Right kidney (tissue), 1 donor: ENCODE results near the gene ATG4A.

Source experiments
- DNase-seq: peaks from one replicate; pipeline ENCODE4 v3.0.0-alpha.2; 2016

Gene ATG4A

DNA sequence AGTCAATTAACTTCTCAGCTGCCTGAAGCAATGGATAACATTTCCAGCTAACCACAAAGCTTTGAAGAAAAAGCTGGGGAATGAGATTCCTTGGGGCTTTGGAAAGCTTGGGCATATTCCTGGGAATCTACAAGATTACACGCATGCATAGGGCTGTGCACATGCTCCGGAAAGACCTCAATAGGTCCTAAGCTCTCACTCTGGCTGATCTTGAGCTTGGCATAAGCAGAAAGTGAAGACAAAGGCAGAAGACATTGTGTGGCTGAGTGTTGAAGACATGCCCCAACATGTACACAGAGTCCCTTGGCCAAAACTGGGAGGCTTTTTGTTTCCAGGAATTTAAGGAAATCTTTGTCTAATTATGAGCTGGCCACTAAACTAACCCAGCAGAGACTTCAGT, 31.2 kb downstream of the ATG4A start:
- DNase-seq = no peak

DNA sequence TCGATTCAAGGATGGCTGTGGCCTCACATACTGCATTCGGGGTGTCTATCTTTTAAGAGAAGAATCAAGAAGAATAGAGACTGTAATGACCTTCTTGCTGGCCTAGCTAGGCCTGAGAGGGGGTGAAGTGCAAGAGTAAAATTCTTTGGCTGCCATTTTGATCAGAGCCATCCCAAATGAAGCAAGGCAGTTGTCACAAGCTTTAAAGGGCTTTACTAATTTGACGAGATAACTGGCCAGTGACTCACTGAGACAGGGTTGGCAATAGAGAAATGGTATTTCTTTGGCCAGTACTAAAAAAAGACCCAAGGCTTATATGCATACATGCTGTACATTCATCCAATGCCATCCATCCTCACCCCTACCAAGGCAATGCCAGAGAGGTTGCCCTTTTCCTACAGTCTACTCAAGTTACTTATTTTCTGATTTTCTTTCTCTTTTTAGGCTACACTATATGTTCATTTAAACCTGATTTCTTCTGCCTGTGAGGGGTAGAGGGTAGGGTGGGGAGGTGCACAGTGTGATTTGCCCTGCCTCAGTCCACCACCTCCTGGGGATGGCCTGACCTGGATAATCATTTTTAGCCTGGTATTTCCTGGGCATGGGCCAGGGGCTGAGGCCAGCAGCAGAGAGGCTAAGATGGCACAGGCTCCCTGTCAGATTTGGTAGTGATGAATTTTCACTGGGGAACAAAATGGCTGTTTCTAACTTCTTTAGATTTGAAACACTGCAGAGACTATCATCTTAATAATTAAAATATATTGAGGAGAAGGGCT, 32.2 kb downstream of the ATG4A start:
- no peak for DNase-seq

DNA sequence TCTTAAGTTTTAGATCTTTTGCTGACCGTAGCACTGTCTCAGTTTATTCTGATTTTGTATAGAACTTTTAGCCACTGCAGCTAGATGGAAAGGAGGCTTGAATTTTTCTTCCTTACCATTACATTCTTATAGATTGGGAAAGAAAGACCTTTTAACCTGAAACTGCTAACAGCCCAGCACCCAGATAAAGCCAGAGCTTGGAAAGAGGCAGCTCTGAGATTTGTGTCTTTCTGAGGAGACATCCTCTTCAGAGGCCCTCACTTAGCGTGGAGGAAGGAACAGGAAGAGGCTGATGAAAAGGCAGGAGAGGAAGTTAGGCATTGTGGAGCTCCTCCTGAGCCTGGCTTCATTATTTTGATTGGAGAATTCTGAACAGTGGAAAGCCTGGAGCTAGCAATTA, 35.1 kb downstream of the ATG4A start:
- no peak for DNase-seq

DNA sequence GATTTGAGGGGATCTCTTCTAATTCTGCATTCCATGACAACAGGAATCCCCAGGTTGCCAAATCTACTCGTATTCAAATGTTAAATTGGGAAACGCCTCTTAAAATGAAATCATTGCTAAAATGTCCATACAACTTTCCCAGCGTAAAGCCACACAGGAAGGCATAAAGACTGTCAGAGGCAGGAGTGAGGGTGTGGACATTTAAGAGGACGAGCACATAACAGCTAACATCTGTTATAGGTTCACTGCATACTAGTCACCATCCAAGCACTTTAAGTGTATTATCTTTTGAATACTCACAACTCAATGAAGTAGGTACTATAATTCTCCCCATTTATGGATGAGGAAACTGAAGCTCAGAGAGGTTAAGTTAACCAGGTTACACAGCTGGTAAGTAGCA, 35.6 kb downstream of the ATG4A start:
- DNase-seq = no peak

DNA sequence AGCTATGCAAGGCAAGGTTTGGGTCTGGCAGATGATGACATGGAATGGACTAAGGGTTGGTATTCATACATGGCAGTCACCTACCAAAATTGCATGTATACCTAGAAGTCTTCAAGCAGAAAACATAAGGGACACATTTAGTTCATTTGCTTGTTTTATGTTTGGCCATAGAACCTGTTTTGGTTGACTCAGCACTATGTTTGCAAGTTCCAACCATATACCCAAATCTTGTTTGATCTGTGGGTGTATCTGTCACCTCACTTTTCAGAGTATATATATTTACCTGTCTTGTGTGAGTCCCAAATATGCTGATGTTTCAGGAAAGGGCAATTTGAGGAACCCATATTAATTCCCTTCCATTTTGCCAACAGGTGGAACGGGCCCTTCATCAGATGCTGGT, 39.3 kb downstream of the ATG4A start:
- no peak for DNase-seq

DNA sequence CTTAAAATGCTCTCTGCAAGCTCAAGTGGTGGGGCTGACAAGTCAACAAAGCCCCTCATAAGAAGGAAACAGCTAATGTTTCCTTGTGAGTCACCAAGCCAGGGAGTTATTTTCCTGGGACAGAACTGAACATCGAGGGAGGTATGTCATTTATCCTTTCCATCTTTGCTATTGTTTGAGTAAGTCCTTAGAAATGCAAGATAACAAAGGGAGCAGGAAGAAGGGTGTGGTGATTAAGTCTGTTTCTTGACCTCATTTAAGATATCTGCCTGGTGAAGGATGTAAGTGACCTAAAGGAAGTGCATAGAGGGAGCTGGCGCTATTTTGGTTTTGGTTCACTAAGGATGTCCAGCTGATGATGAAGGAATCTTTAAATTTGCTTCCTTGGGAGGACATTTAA, 39.9 kb downstream of the ATG4A start:
- DNase-seq = no peak

DNA sequence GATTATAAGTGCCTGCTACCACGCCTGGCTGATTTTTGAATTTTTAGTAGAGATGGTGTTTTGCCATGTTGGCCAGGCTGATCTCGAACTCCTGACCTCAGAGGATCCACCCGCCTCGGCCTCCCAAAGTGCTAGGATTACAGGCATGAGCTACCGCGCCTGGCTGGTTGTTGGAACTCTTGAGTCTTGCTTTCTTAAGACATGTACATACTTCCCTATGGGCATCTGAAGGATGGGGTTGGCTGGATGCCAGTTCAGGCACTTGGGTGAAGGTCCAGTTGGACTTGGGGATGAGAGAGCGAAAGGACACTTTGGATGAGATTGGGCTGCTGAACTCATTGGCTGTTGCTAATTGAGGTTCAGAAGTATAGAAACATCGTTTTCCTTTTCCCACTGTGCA, 40.5 kb downstream of the ATG4A start:
- DNase-seq = no peak

DNA sequence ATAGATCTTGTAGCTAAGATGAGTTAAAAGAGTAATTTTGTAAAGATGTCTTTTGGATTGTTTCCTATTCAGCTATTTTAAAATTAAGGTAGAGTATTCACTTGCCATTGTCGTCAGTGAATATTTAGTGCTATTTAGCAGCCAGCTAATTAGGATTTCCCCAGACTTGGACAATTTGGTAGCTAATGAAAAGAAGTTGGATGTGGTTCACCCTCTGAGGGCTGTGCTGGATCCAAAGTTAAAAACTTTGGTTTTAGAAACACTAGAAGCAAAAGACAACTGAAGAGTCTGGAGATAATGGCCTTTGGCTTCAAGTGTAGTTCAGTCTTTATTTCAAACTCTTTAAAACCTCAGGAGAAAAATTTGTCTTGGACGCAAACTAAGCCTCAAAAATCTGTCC, 41.3 kb downstream of the ATG4A start:
- no peak for DNase-seq

DNA sequence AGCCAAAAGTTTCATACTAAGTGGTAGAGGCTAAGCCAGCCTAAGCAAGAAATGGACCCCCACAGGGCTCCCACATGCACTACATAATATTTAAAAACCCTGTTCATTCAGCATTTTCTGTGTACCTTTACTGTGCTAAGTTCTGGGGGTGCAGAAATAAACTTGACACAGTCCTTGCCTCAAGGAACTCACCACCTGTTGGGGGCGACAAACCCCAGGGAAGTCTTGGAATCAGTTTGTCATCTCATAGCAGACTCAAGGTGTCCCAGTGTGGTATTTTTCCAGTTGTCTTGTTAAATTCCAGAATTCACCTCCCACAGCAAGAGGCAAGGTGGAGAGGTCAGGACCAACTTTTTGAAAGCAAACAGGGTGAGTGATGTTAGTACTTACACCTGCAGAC, 43.1 kb downstream of the ATG4A start:
- DNase-seq = no peak

DNA sequence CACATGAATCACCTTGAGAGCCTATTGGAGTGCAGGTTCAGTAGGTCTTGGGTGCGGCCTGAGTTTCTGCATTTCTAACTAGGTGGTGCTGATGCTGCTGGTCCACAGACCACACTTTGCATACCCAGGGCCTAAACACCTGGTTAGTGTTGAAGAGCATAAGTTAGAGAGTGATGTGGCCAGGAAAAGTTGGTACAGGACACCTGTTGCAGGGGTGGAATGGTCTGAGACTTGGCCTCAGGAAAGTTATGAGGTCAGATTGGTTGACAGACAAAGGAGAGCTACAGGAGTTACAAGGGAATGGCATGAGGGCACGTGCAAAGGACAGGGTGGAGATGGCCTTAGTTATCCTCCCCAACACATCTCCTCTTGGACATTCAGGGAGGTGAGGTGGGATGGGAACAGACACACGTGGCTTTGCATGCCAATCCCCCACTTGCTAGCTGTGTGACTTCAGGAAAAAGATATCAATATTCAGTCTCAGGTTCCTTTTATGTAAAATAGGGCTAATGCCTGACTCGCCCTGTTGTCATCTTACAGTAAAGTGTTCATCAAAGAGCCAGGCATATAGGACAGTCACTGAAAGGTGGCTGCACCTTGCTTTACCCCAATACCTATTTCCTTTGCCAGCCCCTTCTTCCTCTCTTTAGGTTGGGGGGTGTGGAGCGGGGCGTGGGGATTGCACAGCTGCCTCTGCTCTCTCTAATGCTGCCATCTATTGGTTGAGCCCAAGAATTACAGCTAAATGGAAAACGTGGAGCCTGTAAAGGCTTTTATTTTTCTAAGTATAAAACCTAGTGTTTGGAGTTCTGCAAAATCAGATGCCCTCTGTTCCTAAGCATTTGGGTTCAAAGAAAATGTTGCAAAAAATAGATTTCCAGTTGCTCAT, 47.5 kb downstream of the ATG4A start:
- DNase-seq = no peak

DNA sequence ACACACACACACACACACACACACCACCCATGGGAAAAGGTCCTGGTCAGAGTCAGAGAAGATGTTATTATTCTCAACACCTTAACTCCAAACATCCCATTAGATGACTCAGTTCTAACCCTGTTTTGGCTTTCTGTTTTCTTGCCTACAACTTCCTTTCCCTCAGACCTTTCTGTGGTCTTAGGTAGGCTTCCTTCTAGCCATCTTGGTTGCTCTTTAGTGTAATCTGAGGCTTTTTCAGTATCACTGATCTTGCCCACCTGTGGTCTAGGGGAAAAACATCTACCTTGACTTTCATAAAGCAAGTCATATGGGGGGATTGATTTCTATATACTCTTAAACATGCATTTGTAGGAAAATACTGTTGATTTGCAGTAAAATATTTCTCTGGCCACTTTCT, 56.9 kb downstream of the ATG4A start:
- no peak for DNase-seq

DNA sequence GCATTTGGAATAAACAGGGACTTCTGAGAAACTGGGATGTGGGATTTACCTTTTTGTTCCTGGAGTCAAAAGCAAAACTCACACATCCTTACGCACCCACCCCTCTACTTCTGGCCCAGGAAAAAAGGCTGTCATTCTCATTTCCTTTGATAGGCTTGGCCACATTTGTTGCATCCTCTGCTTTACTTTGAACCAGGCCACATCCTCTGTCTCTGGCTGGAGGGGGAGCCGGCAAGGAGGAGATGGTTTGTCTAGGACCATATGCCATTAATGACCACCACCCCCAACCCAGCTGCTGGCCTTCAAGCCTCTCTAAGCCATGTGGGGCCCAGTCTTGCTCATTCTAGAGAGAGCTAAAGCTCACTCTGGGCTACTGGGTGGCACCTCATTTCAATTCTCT, 64.5 kb downstream of the ATG4A start:
- DNase-seq = no peak

DNA sequence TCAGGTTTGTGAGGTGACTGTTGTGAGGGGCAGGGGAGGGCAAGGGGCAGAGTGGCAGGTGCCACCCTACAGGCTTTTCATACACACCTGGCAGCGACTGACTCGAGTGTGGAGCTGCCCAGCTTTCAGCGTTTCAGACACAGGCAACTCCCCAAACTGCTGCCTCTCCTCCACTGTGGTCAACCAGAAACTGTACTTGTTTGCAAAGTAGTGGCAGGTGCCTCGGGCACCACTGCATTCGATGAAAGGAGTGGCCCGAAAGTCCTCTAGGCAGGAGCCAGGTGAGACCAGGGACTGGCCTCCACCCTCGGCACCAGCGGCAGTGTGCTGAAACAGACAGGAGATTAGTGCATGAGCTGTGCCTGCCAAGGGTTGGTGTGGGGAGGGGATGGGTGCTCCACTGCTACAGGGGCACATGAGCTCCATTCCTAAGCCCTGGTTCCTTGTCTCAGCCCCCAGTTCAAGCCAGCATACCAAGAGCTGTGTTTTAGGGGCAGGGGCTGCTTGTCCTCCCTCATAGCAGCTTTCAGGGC, 65.4 kb downstream of the ATG4A start:
- DNase-seq = no peak

DNA sequence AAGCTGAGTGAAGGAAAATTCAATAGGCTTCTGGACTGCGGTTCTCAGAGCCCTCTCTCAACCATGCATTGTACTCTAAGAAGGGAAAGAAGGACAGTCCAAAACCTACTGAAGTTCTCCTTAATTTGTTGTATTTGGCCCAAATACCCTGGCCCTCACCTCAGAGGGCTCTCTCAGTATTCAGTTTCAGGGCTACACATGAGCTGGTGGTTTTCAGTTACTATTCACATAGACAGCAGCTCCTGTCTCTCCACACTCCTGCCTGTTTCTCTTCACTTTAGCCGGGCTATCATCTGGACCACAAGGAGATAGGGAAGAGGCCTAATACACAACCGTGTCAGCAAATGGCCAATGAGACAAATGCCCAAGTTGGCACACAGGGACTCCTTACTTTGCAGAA, 66.0 kb downstream of the ATG4A start:
- DNase-seq = no peak

DNA sequence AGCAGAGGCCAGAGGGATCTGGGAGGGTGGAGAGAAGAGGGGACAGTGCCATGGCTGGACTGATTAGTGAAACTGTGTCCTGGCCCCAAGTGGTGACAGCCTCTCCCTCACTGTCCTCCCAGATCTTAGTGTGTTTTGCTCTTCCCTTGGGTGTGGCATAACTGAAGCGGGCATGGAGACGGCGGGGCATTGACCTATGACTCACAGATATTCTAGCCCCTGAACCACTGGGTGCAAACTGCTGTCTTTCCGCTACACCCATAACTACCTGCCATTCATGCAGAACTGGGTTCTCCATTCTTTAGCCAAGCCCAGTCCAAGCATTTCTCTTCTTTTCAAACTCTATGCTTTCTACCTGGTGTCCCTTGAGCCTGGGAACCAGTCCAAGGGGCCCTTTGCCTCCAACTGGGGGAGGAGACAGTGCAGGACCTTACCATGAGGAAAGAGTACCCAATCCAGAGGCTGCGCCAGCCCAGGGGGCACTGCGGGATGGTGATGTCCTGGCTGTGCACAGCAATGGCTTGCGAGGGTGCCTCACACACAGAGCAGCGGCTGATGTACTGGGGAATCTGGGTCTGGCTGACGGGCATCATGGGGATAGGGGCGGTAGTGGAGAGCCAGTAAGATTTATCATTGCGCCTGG, 67.6 kb downstream of the ATG4A start:
- no peak for DNase-seq

DNA sequence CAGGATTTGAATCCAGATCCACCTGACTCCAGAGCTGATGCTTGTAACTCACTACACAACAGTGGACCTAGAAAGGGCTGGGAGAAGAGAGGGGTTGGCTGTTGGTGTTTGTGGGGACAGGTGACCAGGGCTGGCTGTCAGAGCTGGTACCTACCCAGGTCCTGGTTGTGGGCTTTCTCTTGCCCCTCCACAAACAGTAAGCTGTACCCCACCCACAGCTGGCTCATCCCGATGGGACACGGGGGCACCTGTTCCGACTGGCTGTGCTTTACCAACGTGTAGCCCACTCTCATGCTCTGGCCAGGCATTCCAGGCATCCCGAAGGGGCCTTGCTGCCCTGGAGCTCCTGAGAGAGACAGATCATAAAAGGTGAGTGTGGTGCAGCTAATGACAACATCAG, 68.7 kb downstream of the ATG4A start:
- DNase-seq = no peak

DNA sequence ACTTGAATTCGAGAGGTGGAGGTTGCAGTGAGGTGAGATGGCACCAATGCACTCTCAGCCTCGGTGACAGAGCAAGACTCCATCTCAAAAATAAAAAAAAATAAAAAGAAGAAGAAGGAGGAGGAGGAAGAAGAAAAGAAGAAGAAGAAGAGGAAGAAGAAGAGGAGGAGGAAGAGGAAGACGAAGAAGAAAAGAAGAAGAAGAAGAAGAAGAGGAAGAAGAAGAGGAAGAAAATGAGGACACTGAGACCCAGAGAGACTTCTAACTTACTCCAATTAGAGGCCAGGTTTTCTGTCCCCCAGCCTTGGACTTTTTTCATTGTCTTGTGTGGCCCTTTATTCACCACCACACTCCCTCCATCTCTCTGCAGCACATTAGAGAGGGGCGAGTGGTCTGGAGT, 70.7 kb downstream of the ATG4A start:
- DNase-seq = no peak

DNA sequence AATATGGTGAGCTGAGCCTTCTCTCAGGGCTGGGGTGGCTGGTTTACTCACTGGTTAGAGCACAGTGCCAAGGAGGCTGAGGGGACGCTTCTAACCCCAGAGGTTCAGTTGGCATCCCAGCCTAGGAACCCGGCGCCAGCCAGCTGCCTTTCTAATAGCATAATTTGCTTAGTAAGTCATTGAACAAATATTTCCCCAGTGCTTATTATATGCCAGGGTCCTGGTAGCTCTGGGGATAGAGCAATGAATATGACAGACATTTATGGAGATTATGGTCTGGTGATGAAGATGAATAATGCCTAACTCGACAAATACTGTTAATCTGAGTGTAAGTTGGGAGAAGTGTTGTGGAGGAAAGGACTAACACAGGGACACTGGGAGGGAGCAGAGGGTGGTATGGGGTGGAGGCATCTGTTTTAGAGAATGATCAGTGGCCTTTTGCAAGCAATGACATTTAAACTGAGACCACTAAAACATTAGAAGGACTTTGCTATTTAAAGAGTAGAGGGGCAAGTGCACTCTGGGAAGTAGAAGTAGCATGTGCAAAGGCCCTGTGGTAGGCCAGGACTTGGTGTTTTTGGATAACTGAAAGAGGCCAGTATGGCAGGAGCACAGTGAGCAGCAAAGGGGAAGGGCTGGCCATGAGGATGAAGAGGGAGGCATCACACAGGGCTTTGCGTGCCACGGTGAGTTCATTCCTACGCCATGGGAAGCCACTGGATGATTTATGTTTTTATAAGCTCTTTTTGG, 71.9 kb downstream of the ATG4A start:
- DNase-seq = no peak

DNA sequence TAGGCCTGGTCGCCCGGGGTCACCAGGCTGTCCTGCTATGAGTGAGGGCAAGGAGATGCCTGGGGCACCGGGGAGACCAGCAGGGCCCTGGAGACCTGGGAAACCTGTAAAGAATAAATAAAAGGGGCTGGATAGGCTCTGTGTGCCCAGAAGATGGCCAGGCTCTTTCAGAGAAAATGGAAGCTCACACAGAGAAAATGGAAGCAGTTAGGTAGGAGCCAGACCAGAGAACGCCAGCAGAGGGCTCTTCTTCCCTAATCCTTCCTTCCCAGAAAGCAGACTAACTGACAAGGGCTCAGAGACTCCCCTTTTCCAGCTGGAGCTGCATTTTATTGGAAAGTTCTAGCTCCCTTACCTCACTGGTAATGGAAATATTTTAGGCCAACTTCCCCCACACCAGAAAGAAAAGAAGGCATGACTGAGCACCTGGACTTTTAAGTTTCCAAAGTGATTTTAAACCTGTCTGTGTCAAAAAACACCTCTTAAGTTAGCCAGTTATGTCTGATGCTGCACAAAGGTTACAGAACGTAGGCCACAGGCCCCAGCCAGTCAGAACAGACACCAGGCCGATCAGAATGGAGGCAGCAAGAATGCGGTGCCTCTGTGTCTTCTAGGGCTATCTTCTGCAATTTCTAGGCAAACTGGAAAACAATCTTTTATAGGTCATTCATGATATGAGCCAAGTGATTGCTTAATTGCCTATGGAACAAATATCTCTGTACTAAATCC, 74.0 kb downstream of the ATG4A start:
- DNase-seq = no peak

DNA sequence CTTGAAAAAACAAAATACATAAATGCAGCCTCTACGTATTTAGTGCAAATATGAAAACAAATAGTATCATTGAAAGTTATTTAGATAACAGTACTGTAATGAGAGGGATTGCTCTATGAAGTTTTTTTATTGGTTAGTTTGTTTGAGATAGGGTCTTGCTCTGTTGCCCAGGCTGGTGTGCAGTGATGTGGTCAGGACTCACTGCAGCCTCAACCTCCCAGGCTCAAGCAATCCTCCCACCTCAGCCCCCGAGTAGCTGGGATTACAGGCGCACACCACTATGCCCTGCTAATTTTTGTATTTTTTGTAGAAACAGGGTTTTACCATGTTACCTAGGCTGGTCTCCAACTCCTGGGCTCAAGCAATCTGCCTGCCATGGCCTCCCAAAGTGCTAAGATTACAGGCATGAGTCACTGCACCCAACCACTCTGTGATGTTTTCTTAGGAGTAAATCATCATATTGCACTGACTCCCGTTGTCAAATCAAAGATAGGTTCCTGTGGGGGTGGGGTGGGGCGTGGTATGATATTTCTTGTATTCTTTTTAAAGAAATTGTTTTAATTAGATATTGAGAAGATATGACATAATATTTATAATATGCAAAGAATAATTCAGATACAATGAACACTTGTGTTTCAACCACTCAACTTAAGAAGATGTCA, 75.8 kb downstream of the ATG4A start:
- DNase-seq = no peak
